Skeletal muscle satellite cell (primary cell): Measurements from ENCODE around the gene RABL3. TPM values are rescaled to one million over a fixed set of nuclear protein-coding genes. Genes with fewer than 3 reads are reported as not detected.
"Not testable (repeated sequence)": the region's sequence is repeated elsewhere in the genome, so short reads cannot be mapped to it uniquely, and the experiment has no call there.

Source experiments
- H3K27me3 ChIP-seq: 2 replicates; pipeline ENCODE4 v1.7.0; 2013; ENCODE audit warnings: low read length; ENCODE audit not compliant: control insufficient read depth, insufficient read depth
- H3K36me3 ChIP-seq: 2 replicates; pipeline ENCODE4 v1.7.0; 2013; ENCODE audit warnings: mild to moderate bottlenecking, control low read depth, low read length; ENCODE audit not compliant: insufficient read depth
- H3K4me1 ChIP-seq: 2 replicates; pipeline ENCODE4 v1.7.0; 2013; ENCODE audit warnings: low read length; ENCODE audit not compliant: control insufficient read depth, insufficient read depth
- H3K4me2 ChIP-seq: 2 replicates; pipeline ENCODE4 v1.7.0; 2013; ENCODE audit warnings: mild to moderate bottlenecking, low read length
- H3K4me3 ChIP-seq: 2 replicates; pipeline ENCODE4 v1.7.0; 2013; ENCODE audit warnings: low read length
- H3K9ac ChIP-seq: 2 replicates; pipeline ENCODE4 v1.7.0; 2013; ENCODE audit warnings: mild to moderate bottlenecking, low read depth, low read length, moderate library complexity
- H3K9me3 ChIP-seq: replicated peaks from 2 replicates; pipeline ENCODE4 v1.7.0; 2013; ENCODE audit warnings: mild to moderate bottlenecking, control low read depth, low read length
- total RNA-seq: library from RNA; depleted of rRNA; stranded (reverse); fragments of >200 nt; gene quantifications from 2 replicates; pipeline ENCODE4 v1.2.3, GENCODE V29; 2012; rRNA removed

The RABL3 gene
- 16.2 and 16.6 TPM in 2 replicates for total RNA-seq

DNA sequence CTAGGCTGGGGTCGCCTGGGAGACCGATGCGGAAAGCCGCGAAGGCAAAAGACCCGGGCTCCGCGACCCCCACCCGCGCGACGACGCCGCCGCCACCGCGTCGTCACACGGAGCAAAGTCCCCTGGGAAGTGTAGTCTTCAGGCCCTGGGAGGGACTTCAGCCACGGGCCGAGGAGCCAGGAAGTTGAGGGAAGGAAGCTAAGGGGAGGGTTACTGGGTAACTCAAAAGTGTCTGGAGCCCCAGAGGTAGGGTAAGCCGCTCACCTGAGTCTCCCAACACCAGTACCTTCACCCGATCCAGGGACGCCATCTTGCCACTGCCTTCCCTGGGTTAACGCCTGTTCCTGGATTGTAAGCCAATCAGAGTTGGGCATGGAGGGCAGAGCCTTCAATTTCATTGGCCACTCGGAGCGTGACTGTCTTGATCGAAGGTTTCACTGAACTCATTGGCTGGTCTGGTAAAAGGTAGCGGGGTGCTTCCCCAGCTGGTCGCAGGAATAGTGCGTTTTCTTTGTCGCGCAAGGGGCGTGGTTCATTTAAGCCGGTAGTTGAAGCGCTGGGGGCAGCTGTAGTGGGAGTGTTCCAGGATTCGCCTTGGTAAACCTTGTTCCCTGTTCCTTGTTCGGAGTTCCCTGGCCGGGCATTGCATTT lies at the start of gene RABL3, which contains the start of gene GTF2E1:
Gene RABL3, minus strand, starts transcription at position 319 of the 651 bp plus-strand sequence. Its CDS starts 9 bp downstream, at position 310.
Gene GTF2E1, plus strand, starts transcription at position 547 of the 651 bp plus-strand sequence. CDS start 7,809 bp downstream, outside the sequence.
- peaks cover 7% of the 10 kb centered on the region for H3K4me1 ChIP-seq

DNA sequence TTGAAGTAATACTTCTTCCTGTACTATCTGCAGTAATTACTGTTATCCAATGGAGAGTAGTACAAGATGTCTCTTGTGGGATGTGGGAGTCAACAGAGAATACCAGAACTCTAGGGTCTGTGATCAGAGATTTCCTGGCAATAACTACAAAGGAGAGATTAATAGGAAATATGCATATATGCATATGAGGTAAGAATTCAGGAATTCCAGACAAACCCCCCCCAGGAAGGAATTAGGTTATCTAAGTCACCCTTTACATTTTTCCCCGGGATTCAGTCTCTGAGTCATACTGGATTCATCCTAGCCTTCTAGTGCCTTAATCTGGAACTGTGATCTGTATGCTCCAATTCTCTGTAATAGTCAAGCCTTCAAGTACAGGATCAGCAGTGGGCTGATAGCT lies 49.6 kb upstream of the RABL3 start:
- Histone ChIP-seq H3K27me3 (no peaks in the 10 kb centered on the region), H3K4me2 (no peak overlapping the region), H3K9ac (no peak overlapping the region), H3K4me1 (peaks cover 13% of the 10 kb centered on the region), H3K4me3 (no peak overlapping the region), H3K9me3 (no peaks in the 10 kb centered on the region), H3K36me3 (no peaks in the 10 kb centered on the region)

More for the DNA sequence above, at the start of gene RABL3, which contains the start of gene GTF2E1:
- Histone ChIP-seq H3K9ac (peak within 1 kb of the TSS; percentile 81), H3K36me3 (no peaks in the 10 kb centered on the region), H3K4me2 (peak within 1 kb of the TSS; percentile 91), H3K27me3 (no peaks in the 10 kb centered on the region), H3K9me3 (no peaks in the 10 kb centered on the region), H3K4me3 (peak within 1 kb of the TSS; percentile 72)

GRCh38 chr3:120791010-120791409 lies 48.7 kb upstream of the RABL3 start:
- no peak overlapping the region for H3K4me2 ChIP-seq
- no peak overlapping the region for H3K4me3 ChIP-seq
- H3K9me3 ChIP-seq, result no peaks in the 10 kb centered on the region
- H3K4me1 ChIP-seq, result peaks cover 13% of the 10 kb centered on the region
- no peaks in the 10 kb centered on the region for H3K36me3 ChIP-seq
- no peaks in the 10 kb centered on the region for H3K27me3 ChIP-seq
- no peak overlapping the region for H3K9ac ChIP-seq

GRCh38 chr3:120785832-120786231 lies 43.5 kb upstream of the RABL3 start:
- not testable (repeated sequence) for H3K4me1 ChIP-seq, H3K36me3 ChIP-seq, H3K9me3 ChIP-seq, H3K9ac ChIP-seq, H3K4me3 ChIP-seq, H3K27me3 ChIP-seq, H3K4me2 ChIP-seq

- peaks cover 14% of the 10 kb centered on the region for H3K36me3 ChIP-seq
- H3K4me1 ChIP-seq, result peaks cover 21% of the 10 kb centered on the region
- peak overlapping the region; percentile 15 for H3K9ac ChIP-seq
- no peaks in the 10 kb centered on the region for H3K27me3 ChIP-seq
- no peaks in the 10 kb centered on the region for H3K9me3 ChIP-seq
- peak overlapping the region; percentile 58 for H3K4me3 ChIP-seq
- H3K4me2 ChIP-seq, result peak overlapping the region; percentile 78
Observed at GRCh38 chr3:120780977-120781376, 38.7 kb upstream of the RABL3 start.

DNA sequence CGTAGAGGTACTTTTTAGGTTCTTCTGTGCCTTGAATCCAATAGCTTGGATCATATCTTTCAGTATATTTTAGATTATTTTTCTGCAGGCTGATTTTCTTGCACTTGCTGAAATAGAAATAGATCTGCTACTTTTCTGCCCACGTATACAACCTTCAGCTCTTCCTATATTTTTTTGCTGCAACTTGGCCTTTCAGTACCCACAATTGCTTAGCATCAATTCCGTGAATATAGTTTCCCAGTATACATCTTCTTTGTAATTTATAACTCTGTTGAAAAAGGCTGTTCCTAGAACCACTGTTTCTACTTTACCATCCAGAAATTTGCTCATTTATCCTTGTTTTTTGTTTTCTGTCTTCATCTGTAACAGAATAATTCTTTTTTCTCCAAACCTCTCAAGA lies 36.5 kb upstream of the RABL3 start:
- H3K4me3 ChIP-seq, result no peak overlapping the region
- H3K36me3 ChIP-seq, result peaks cover 17% of the 10 kb centered on the region
- no peaks in the 10 kb centered on the region for H3K9me3 ChIP-seq
- no peaks in the 10 kb centered on the region for H3K27me3 ChIP-seq
- H3K4me2 ChIP-seq, result no peak overlapping the region
- no peak overlapping the region for H3K9ac ChIP-seq
- peaks cover 26% of the 10 kb centered on the region for H3K4me1 ChIP-seq

DNA sequence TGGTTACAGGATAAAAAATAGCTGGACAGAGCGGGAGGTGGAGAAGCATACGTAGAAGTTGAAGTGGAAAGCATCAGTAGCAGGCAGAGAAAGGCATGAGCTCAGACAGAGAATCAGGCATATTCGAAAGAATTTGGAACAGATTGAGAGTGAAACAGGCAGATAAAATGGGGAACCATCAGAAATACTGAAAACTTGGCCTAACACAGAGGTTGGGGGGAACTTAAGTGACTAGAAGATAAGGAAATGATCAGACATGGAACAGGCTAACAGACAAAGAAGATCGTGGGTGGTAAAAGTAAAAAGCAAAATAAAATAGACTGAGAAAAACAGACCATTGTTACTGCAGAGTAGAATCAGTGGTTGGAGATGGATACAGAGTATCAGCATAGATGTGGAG lies 33.1 kb upstream of the RABL3 start:
- H3K9ac ChIP-seq, result no peak overlapping the region
- H3K9me3 ChIP-seq, result no peaks in the 10 kb centered on the region
- H3K36me3 ChIP-seq, result peaks cover 26% of the 10 kb centered on the region
- H3K4me2 ChIP-seq, result no peak overlapping the region
- H3K27me3 ChIP-seq, result no peaks in the 10 kb centered on the region
- H3K4me1 ChIP-seq, result peaks cover 16% of the 10 kb centered on the region
- no peak overlapping the region for H3K4me3 ChIP-seq

DNA sequence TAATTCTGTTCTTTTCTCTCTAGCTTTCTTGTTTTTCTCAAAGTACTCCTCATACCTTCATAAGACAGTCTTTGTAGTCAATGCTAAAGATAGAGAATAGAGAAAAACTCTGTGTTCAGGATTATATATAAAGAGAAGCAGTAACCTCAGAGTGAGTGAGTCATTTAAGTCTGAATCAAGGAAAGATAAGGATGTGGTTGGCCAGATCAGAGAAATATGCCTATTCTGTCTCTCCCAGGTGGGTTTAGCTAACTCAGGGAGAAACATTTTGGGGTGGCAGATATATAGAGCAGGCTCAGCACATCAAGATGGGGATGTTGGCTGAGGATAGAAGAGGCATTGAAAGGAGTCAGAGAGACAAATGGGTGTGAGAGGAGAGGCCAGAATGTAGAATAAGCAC lies 31.6 kb upstream of the RABL3 start:
- Histone ChIP-seq H3K4me3 (no peak overlapping the region), H3K36me3 (peaks cover 26% of the 10 kb centered on the region), H3K9me3 (no peaks in the 10 kb centered on the region), H3K4me1 (peaks cover 7% of the 10 kb centered on the region), H3K4me2 (no peak overlapping the region), H3K9ac (no peak overlapping the region), H3K27me3 (no peaks in the 10 kb centered on the region)

DNA sequence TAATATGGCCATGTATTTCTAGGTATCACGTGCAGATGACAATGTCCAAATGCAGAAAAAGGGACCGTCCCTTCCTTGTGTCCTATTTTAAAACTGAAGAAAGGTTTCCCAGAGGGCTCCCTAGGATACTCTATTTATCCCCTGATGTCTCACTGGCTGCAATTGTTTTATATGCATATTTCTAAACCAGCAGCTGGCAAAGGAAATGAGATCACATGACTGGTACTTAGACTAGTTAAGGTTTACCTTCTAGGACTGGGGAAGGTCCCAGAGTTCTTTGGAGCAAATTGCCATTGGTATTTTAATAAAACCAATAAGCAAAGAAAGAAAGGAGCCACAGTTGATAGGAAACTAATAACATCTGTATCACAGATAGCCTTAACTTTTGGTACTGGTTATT lies 29.8 kb upstream of the RABL3 start:
- Histone ChIP-seq H3K36me3 (peaks cover 22% of the 10 kb centered on the region), H3K27me3 (no peaks in the 10 kb centered on the region), H3K9me3 (no peaks in the 10 kb centered on the region), H3K9ac (no peak overlapping the region), H3K4me1 (peaks cover 22% of the 10 kb centered on the region), H3K4me3 (no peak overlapping the region), H3K4me2 (no peak overlapping the region)

GRCh38 chr3:120770891-120771290 lies 28.6 kb upstream of the RABL3 start:
- Histone ChIP-seq H3K36me3 (peaks cover 15% of the 10 kb centered on the region), H3K4me1 (peaks cover 27% of the 10 kb centered on the region), H3K4me2 (no peak overlapping the region), H3K27me3 (no peaks in the 10 kb centered on the region), H3K9ac (no peak overlapping the region), H3K9me3 (no peaks in the 10 kb centered on the region), H3K4me3 (no peak overlapping the region)

DNA sequence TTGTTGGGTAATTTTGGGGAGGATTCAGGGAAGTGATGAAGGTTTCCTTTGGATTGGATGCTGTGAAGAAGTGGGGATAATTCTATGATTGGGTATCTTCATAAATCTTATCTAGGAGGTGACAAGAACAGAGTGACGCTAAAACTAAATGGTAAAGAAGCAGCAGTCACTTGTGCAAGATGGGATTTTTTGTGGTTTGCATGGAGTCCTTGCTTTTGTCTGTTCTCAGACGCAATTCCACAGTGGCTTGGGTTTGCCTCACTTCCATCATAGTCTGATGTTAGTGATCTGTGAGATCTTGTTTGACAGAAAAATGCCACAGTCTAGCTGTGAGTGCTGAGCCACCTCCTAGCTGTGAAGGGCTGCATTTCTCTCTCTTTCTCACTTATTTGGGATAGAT lies 27.1 kb upstream of the RABL3 start:
- Histone ChIP-seq H3K4me2 (no peak overlapping the region), H3K4me1 (peaks cover 28% of the 10 kb centered on the region), H3K4me3 (no peak overlapping the region), H3K9me3 (no peaks in the 10 kb centered on the region), H3K9ac (no peak overlapping the region), H3K36me3 (peaks cover 12% of the 10 kb centered on the region), H3K27me3 (no peaks in the 10 kb centered on the region)

DNA sequence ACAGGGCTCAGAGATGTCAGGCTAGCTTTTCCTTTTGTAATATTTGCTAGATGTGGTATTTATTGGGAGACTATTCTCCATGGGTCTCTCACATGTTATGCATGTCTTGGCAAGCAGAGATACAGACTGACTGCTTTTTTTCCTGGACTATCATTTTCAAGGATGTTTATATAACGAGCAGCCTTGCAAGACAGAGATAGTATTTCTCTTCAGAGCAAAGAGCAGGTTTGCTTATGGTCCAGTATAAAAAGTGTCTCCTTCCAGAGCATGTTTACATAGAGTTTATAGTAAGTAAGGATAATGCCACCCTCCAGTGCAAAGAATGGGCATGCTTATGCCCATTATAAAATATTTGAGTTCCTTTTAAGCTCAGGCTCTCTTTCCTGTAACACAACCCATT lies 24.8 kb upstream of the RABL3 start:
- Histone ChIP-seq H3K4me3 (no peak overlapping the region), H3K36me3 (peaks cover 6% of the 10 kb centered on the region), H3K9me3 (no peaks in the 10 kb centered on the region), H3K4me2 (peak overlapping the region; percentile 67), H3K4me1 (peaks cover 33% of the 10 kb centered on the region), H3K9ac (no peak overlapping the region), H3K27me3 (no peaks in the 10 kb centered on the region)
